GM12892 (cell line): Measurements from ENCODE around the gene WDR20.

Source experiments
- POLR2A ChIP-seq: IDR thresholded peaks from 2 replicates; pipeline ENCODE4 v1.6.1; 2011; ENCODE audit warnings: low read depth, low read length, control low read depth
- POLR2AphosphoS5 ChIP-seq: IDR thresholded peaks from 2 replicates; pipeline ENCODE4 v1.6.1; 2011; ENCODE audit warnings: low read depth, low read length, control low read depth
- TAF1 ChIP-seq: IDR thresholded peaks from 2 replicates; pipeline ENCODE4 v1.6.1; 2011; ENCODE audit warnings: low read depth, mild to moderate bottlenecking, control low read depth, low read length, borderline replicate concordance

DNA sequence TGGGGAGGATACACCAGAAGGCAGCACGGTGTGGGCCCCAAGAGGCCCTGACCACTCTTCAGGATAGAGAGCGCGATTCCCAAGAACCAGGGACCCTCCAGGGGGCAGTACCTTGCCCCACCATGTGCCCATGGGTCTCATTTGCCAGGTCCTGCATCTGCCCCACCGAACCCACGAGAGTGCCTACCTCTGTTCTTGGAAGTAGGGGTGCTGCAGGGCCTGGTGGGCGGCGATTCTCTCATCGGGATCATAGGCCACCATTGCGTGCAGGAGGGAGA, 92.6 kb downstream of the WDR20 start:
- TF ChIP-seq POLR2AphosphoS5 = no peak
- no peak for TF ChIP-seq POLR2A
- TF ChIP-seq TAF1 = no peak
